SK-N-SH treated with all-trans-retinoic acid at 6 μM for 48 hours (cell line): ENCODE measurements around the gene PMS2.
"Not testable (repeated sequence)": the region's sequence is repeated elsewhere in the genome, so short reads cannot be mapped to it uniquely, and the experiment has no call there.

Experiments used
- ATAC-seq: fragments of 200-7000 bp; cut with Tn5 transposase; 3 replicates; pipeline ENCODE4 v1.9.1; 2020; ENCODE audit warnings: mild to moderate bottlenecking, moderate library complexity
- CSDC2 ChIP-seq: fragments of 250-450 bp; sonication (Bioruptor Pico); IDR thresholded peaks from 2 replicates; pipeline ENCODE4 v1.5.0; 2020; ENCODE audit warnings: mild to moderate bottlenecking, moderate library complexity
- OSR1 ChIP-seq: fragments of 250-450 bp; sonication (Bioruptor Pico); IDR thresholded peaks from 2 replicates; pipeline ENCODE4 v1.8.0; 2022; ENCODE audit warnings: moderate library complexity, mild to moderate bottlenecking, inconsistent platforms
- PPARA ChIP-seq: fragments of 250-450 bp; sonication (Bioruptor Pico); IDR thresholded peaks from 2 replicates; pipeline ENCODE4 v1.5.0; 2020; ENCODE audit warnings: mild to moderate bottlenecking, borderline replicate concordance
- SNAI2 ChIP-seq: fragments of 250-450 bp; sonication (Bioruptor Pico); IDR thresholded peaks from 2 replicates; pipeline ENCODE4 v1.5.0; 2020; ENCODE audit warnings: mild to moderate bottlenecking, moderate library complexity
- TF ChIP-seq, protein P1 (sequence below): fragments of 250-450 bp; sonication (Bioruptor Pico); IDR thresholded peaks from 2 replicates; pipeline ENCODE4 v1.8.0; 2020; ENCODE audit warnings: mild to moderate bottlenecking, moderate library complexity, borderline replicate concordance

PMS2 gene

DNA sequence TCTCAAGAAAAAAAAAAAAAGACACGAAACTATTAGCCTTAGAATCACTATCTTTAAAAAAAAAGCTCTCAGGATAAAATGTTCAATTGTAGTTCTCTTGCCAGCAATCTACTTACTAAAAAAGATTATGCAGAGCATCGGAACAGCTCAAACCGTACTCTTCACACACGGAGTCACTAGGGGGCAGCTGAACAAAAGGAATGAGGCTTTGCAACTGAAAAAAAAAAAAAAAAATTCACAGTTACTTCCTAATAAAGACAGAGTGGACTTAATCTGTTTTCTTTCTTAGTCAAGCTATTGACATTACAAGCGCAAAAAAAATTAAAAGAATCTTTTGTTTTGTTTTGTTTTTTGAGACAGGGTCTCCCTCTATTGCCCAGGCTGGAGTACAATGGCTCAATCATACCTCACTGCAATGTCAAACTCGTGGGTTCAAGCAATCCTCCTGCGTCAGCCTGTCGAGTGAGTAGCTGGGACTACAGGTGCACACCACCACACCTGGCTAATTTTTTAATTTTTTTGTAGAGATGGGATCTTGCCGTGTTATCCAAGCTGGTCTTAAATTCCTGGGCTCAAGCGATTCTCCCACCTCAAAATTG, 11.5 kb downstream of the PMS2 start:
- peak; percentile 86 for ATAC-seq
- no peak for TF ChIP-seq CSDC2 (CRISPR knock-in tag)
- no peak for TF ChIP-seq PPARA (CRISPR knock-in tag)
- no peak for TF ChIP-seq OSR1 (CRISPR knock-in tag)
- TF ChIP-seq, protein P1, sequence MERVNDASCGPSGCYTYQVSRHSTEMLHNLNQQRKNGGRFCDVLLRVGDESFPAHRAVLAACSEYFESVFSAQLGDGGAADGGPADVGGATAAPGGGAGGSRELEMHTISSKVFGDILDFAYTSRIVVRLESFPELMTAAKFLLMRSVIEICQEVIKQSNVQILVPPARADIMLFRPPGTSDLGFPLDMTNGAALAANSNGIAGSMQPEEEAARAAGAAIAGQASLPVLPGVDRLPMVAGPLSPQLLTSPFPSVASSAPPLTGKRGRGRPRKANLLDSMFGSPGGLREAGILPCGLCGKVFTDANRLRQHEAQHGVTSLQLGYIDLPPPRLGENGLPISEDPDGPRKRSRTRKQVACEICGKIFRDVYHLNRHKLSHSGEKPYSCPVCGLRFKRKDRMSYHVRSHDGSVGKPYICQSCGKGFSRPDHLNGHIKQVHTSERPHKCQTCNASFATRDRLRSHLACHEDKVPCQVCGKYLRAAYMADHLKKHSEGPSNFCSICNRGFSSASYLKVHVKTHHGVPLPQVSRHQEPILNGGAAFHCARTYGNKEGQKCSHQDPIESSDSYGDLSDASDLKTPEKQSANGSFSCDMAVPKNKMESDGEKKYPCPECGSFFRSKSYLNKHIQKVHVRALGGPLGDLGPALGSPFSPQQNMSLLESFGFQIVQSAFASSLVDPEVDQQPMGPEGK: no peak
- no peak for TF ChIP-seq SNAI2 (CRISPR knock-in tag)

DNA sequence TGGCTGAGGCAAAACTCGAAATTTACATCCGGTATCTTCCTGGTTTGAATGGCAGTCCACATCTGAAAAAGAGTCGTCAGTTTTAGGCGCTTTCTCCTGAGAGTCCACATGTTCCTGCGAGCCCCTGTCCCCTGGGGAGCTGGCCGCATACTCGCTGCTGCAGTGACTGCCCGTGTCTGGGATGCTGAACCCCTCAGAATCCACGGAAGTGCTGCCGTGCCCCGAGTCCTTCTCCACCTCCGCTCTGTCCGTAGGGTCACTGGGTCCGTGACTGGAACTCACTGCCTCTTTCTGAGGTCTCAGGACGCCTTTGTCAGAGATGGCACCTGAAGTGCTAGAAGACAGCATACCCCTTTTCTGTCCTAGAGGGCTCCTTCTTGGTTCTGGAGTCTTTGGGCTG, 21.8 kb downstream of the PMS2 start:
- not testable (repeated sequence) for ATAC-seq

DNA sequence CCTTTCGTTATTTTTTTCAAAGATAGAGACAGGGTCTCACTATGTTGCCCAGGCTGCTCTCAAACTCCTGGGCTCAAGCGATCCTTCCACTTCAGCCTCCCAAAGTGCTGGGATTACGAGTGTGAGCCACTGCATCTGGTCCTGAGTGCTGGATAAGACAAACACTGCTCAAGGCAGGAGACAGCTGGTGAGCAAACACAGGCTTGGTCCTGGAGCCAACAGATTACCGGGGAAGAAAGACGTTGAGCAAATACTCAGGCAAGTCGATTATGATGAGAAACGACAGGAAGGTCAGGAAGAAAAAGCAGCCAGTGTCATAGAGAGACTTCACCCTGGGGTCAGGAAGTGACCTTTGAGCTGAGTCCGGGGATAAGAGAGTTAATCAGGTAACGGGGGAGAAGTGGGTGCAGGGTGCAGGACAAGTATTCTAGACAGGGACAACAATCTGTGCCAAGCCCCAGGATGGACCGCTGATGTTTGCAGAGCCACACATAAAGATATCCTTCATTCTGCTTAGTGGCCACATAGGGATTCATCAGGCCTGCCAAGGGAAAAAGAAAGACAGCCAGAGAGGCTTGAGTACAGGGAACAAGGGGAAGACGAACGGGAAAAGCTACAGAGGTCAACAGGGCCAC, 29.1 kb downstream of the PMS2 start:
- not testable (repeated sequence) for ATAC-seq

DNA sequence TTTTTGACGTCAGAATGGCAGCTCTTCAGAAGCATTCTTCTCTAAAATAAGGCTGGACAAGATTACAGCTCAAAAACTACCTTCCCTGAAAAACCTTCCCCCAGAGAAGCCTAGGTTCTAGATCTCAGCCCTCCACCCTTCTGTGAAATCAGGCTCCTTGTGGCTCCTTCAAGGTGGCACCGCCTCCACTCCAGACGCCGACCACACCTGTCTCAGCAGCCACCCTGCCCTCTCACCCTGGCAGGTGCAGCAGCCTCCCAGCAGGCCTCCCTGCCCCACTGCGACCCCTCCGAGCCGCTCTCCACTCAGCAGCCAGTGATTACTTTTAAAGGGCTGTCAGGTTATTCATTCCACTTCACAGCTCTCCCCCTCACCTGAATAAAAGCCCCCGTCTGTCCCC, 35.3 kb downstream of the PMS2 start:
- ATAC-seq: not testable (repeated sequence)

DNA sequence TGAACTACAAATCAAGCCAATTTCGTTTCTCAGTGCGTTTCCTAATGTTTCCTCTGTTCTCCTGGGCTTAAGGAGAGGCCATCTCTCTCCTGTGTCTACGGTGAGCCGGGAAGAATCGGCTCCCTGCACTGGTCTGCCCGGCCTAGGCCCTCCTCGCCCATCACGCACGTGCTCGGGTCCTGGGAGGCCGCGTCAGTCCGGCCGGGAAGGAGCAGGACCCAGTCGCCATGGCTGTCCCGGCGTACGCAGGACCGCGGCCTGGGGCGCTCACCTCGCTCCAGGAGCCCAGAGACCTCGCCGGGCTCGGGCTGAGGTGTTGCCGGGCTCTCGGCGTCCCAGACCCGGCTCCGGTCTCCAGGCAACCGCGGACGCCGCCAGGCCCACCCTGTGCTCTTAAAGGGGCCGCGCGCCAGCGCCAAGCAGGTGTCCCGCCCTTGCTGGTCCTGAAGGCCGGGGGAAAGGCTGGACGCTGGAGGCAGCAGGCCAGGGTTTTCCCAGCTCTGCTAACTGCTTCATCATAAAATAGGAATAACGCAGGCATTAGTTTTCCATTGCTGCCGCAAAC, 38.4 kb downstream of the PMS2 start, which contains the start of gene RSPH10B:
Gene RSPH10B, minus strand, starts transcription at position 343 of the 565 bp plus-strand sequence. CDS start 3,573 bp downstream, outside the sequence.
- ATAC-seq: peak; percentile 15

DNA sequence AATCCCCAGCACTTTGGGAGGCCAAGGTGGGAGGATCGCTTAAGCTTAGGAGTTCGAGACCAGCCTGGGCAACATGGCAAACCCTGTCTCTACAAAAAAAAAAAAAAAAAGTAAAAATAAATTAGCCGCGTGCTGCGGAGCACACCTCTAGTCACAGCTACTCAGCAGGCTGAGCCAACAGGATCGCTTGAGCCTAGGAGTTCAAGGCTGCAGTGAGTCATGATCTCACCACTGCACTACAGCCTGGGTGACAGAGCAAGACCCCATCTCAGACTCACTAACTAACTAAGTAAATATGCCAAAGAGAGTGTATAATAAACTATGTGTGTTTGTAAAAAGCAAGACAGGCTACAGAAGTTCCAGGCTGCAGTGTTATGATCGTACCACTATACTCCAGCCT, 45.0 kb downstream of the PMS2 start:
- ATAC-seq: not testable (repeated sequence)

DNA sequence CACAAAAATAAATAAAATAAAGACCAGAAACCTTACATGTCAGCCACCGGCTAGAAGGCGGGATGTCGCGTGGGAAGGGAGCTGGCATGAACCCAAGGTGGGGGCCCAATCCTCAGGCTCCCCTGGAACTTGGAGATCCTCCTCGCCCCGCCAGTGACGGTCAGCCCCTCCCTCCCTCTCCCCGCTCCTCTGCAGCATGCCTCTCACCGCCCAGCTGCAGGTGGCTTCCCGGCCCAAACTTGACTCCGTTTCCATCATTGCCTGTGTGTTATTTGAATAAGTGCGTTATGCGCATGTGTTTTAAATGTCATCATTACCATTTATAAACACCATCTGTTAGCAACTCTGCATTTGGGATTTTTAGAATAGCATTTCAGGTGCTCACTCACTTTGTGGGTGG, 45.6 kb downstream of the PMS2 start:
- ATAC-seq: not testable (repeated sequence)

DNA sequence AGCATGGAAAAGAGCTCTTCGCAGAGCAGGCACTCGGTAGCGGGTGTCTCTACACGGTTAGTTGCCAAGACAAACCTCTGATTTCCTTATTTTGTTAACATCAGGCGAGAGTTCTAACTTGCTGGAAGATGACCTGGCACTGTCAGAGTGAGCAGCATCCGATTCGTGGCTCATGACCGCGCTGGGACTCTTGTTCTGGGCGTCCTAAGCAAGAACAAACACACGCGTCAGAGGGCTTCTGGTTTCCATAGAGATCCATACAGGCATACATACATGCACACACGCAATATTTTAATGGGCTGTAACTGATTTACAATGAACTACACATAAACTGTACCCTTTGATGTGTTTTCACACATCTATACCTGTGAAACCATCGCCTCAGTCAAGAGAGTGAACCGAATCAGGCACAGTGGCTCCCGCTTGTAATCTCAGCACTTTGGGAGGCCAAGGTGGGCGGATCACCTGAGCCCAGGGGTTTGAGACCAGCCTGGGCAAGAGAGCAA, 73.9 kb downstream of the PMS2 start:
- ATAC-seq: 0 out of 3 replicates have a peak, but pooled peaks have one; percentile 22

DNA sequence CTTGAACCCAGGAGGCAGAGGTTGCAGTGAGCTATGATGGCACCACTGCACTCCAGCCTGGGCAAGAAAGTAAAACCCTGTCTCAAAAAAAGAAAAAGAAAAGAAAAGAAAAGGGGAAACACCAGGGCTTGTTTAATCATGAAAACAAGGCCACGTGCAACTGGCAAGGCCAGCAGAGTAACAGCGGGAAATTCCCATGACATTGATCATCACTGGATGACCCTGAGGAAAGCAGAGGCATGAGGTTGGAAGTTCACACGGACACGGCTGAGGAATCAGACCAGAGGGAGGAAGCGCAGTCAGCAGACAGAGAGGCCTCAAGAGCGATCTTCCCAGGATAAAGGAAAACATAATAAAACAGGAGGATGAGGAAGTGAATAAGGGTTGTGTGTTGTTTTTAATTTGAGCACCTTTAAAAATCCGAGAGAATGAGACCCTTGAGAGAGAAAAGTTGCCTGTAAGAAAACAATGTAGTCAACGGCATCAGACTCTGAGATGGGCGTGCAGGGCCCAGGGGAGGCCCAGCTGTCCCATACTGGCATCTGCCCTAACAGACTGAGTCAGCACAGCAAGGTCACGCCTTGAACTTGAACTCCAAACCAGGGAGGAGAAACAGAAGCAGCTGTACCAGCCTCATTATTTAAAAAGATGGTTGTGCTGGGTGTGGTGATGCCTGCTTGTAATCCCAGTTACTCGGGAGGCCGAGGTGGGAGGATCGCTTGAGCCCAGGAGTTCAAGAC, 76.8 kb downstream of the PMS2 start:
- peak; percentile 24; the same call in 2 of the 3 replicates for ATAC-seq

DNA sequence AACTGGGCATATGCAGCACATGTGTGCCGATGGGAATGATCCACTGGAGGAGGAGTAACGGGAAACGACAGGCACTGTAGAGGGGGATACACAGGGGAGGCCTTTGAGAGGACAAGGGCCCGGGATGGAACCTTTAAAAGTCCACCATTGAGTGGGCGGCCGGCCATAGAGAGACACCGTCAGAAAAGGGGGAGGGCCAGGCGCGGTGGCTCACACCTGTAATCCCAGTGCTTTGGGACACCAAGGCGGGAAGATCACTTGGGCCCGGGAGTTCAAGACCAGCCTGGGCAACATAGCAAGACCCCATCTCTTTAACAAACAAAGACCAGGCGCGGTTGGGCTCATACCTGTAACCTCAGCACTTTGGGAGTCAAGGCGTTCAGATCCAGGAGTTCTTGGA, 77.6 kb downstream of the PMS2 start:
- not testable (repeated sequence) for ATAC-seq

DNA sequence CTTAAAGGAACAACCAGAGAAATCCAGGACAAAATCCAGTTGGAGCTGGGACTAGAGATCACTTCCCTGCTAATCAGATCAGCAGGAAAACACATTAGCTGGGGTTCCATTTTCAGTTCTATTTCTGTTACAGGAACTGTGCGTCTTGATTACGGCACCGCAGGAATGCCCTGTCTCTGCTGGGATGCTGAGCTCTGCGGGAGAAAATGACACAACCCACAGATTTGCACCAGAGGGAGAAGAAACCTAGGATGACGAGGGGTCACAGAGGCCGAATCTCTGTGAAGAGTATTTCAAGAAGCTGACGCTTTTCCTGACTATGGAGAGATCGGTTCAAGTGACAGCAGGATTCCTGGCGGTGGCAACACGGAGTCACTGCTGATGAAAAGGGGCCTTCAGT, 78.6 kb downstream of the PMS2 start:
- ATAC-seq: not testable (repeated sequence)

DNA sequence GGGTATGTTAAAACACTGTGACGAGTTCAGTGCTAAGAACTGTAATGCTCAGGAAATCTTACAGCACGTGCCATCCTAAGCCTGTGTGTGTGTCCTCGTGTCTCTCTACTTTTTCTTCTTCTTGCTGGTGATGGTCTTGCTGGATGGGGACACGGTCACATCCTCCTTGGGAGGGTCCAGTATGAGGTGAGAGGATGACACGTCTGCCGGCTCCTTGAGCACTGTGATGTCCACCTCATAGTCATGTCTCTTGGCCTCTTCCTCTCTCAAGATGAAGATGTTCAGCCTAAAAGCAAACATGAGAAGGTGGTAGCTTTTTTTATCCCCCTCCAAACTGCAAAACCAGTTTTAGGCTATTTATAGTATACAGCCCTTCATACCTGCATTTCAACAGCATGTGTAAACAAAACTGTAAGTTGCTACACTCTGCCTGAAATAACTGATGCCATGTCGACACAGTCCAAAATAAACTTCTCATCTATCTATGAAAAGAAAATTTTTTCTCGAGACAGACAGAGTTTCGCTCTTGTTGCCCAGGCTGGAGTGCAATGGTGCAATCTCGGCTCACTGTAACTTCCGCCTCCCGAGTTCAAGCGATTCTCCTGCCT, 82.5 kb downstream of the PMS2 start:
- not testable (repeated sequence) for ATAC-seq

DNA sequence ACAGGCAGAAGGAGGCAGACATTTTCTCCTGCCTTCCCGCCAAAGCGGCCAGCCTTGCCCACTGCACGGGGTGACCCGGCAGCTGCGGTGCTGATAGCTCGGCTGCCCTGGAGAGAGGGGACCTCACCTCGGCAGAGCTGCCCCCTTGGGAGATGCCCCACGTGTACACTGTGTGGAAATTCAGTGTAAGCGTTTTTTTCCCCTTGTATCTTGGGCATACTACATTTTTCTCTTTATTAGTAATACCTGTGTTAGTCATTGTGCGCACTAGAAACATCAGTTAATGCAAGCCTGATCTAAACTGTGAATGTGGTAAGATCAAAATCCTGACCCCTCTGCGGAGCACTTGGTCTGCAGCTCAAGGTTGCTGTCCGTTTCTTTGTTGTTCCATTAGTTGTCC, 84.2 kb downstream of the PMS2 start:
- ATAC-seq: not testable (repeated sequence)

DNA sequence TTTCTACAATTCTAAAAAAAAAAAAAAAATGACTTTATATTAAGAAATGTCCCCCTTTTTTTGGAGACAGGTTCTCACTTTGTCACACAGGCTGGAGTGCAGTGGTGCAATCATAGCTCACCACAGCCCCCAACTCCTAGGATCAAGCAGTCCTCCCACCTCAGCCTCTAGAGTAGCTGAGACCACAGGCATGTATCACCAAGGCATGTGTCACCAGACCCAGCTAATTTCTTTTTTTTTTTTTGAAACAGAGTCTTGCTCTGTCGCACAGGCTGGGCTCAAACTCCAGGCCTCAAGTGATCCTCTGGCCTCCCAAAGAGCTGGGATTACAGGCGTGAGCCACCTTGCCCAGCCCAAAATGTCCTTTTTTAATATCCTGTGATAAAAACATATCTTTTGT, 84.7 kb downstream of the PMS2 start:
- ATAC-seq: not testable (repeated sequence)
